ENCODE results near the gene CA6.
"Not testable (repeated sequence)": the region's sequence is repeated elsewhere in the genome, so short reads cannot be mapped to it uniquely, and the experiment has no call there.

Gene CA6

GRCh38 chr1:8968902-8969301, 23.2 kb downstream of the CA6 start:
- DNase-seq (ENCODE audit: extremely low read depth in 1 of 2, low read depth in 1 of 2) = not testable (repeated sequence)

DNA sequence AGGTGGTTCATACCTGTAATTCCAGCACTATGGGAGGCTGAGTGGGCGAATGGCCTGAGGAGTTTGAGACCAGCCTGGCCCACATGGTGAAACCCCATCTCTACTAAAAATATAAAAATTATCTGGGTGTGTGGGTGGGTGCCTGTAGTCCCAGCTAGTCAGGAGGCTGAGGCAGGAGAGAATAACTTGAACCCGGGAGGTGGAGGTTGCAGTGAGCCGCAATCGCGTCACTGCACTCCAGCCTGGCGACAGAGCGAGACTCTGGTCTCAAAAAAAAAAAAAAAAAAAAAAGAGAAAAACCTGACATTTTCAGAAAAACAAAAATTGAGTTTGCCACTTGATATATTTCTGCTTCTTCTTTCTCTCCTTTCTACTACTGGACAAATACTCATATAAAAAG, 24.3 kb downstream of the CA6 start:
- DNase-seq (ENCODE audit: extremely low read depth in 1 of 2, low read depth in 1 of 2) = no peak

DNA sequence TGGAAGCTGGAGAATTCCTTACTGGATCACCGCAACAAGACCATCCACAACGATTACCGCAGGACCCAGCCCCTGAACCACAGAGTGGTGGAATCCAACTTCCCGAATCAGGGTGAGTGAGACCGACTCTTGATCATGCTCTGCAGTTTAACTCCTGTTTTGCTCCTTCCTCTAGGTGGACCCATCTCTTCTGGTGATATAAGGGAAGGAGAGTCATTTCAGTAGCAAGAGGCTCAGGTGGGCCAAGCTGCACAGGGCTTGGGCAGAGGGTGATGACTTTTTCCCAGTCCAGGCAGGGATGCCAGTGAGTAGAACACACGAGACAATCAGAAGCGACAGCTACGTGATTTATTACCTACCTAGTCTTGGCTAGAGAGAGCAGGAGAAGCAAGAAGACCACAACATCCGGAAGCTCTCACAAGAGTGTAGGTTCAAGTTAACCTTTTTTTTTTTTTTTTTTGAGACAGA, 25.2 kb downstream of the CA6 start:
- DNase-seq (ENCODE audit: extremely low read depth in 1 of 2, low read depth in 1 of 2) = peak in 1 of 2 donors; percentile 47

- DNase-seq (ENCODE audit: extremely low read depth in 1 of 2, low read depth in 1 of 2) = no peak
These were observed 28.9 kb downstream of the CA6 start for GRCh38 chr1:8974551-8974950.

DNA sequence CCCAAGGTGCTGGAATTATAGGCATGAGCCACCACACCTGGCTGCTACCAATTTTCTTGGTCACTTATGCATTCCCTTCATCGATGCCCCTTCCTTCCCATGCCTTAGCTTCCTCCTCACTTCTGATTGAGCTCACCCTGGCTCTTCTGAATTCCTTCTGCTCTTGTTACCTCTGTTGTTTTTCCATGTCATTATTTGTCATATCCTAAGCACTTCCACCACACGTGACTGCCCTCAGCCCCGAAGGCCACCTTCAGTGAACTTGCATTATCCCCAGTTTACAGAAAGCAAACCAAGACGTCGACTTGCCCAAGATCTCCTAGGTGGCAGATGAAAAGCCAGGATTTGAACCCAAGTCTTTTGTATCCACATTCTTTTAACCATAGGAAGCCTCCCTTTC, 30.7 kb downstream of the CA6 start:
- DNase-seq (ENCODE audit: extremely low read depth in 1 of 2, low read depth in 1 of 2) = no peak

- no peak for DNase-seq (ENCODE audit: extremely low read depth in 1 of 2, low read depth in 1 of 2)
These were observed 31.3 kb downstream of the CA6 start for GRCh38 chr1:8976896-8977450.

GRCh38 chr1:8980656-8981055, 35.0 kb downstream of the CA6 start:
- DNase-seq (ENCODE audit: extremely low read depth in 1 of 2, low read depth in 1 of 2) = no peak

DNA sequence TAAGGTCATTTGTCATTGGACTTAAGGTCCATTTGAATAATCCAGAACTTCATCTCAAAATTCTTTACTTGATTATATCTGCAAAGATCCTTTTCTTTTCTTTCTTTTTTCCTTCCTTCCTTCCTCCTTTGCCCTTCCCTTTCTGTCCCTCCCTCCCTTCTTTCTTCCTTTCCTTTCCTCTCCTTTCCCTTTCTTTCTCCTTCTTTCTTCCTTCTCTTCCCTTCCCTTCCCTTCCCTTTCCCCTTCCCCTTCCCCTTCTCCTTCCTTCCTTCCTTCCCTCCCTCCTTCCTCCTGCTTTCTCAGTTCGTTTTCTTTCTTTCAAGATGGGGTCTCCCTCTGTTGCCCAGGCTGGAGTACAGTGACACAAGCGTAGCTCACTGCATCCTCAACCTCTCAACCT, 35.5 kb downstream of the CA6 start:
- DNase-seq (ENCODE audit: extremely low read depth in 1 of 2, low read depth in 1 of 2) = no peak

GRCh38 chr1:8984203-8984602, 38.5 kb downstream of the CA6 start:
- no peak for DNase-seq (ENCODE audit: extremely low read depth in 1 of 2, low read depth in 1 of 2)

DNA sequence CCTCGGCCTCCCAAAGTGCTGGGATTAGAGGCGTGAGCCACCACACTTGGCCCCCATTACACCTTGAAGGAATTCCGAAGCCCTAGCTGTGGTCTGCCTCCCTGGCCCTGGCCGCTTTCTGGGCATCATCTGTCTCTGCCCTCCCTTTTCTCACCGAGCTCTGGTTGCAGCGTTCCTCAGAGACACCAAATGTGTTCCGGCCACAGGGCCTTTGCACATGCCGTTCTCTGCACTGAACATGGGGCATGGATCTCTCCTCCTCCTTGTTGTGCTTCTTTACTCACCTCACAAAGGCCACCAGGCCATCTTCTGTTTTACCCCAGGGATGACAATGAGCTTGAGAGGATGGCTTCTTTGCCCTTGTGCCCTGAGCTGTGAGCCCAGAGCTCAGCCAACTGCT, 39.3 kb downstream of the CA6 start:
- DNase-seq (ENCODE audit: extremely low read depth in 1 of 2, low read depth in 1 of 2) = no peak

DNA sequence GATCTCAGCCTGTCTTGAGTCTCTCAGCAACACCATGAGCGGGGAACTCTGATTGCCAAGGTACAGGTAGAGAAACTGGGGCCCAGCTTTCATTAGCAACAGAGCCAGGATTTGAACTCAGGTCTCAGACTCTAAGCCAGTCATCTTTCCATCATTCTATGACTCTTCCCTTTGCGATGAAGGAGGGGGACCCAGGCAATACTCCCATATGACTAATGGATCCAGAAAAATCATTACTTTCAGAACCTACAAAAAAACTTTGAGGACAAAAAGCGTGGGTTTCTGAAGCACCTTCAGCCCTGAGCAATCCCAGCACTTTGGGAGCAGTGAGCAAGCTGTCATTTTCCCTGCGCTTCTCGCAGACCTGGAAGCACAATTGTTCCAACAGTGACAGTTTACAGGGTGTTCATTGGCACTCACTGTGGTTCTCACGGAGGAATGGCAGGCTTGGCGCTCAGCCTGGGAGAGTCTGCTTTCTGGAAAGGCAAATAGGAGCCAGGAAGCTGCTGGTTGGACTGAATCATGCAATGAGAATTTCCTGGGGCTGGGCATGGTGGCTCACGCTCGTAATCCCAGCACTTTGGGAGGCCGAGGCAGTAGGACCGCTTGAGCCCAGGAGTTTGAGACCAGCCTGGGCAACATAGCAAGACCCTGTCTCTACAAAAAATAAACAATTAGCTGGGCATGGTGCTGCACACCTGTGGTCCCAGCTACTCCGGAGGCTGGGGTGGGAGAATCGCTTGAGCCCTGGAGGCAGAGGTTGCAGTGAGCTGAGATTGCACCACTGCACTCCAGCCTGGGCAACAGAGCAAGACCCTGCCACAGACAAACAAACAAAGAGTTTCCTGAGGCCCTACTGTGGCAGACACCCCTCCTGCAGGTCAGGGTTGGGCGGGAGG, 40.5 kb downstream of the CA6 start:
- no peak for DNase-seq (ENCODE audit: extremely low read depth in 1 of 2, low read depth in 1 of 2)

- no peak for DNase-seq (ENCODE audit: extremely low read depth in 1 of 2, low read depth in 1 of 2)
These were observed 41.1 kb downstream of the CA6 start for GRCh38 chr1:8986814-8987190.

DNA sequence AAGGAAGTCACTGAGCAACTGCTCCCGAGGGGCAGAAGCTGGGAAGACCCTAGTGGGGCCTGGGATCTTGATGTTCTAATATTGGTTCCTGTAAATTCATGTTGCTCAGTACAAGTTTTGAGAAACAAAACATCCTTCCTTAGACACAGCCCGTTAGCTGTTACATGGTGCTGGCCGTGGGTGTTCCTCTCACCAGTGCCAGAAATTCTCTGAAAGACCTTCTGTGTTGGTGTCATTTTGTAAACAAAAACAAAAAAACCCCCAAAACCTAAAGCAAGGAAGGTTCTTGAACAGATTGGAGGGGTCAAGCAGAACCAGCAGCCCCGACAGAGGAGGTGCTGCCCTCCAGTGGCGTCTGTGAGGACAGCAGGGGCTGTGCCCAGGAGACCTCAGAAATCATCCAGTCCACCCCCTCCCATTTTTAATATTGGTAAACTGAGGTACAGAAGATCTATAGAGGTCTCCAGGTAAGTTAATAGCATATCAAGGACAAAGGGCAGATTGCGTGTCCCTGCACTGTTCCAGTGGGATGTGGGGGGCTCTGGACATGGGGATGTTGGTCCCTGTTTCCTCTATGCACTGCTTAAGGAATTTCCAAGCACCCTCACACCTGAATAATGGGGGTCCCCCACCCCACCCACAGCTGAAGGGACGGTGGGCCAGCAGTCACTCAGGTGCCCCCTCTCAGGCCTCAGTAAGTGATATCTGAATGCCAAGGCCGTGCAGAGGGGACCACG, 42.4 kb downstream of the CA6 start:
- DNase-seq (ENCODE audit: extremely low read depth in 1 of 2, low read depth in 1 of 2) = peak in 1 of 2 donors; percentile 47

GRCh38 chr1:8988618-8988967, 42.9 kb downstream of the CA6 start:
- DNase-seq (ENCODE audit: extremely low read depth in 1 of 2, low read depth in 1 of 2) = no peak

DNA sequence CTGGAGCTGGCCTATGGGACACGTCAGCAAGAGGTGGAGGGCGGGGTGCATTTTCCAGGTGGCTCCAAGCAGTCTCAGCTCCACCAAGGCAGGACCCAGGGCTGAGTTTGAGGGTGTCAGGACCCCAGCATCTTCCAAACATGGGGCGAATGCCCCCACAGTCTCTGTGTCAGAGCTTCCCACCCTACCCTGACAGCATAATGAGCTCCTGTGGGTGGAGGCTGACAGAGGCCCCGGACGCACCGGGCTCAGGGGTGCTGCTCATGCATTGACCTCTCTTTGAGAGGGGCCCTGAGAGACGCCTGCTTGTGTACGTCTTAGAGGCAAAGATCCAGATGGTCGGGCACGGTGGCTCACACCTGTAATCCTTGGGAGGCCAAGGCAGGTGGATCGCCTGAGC, 43.4 kb downstream of the CA6 start:
- DNase-seq (ENCODE audit: extremely low read depth in 1 of 2, low read depth in 1 of 2) = no peak

DNA sequence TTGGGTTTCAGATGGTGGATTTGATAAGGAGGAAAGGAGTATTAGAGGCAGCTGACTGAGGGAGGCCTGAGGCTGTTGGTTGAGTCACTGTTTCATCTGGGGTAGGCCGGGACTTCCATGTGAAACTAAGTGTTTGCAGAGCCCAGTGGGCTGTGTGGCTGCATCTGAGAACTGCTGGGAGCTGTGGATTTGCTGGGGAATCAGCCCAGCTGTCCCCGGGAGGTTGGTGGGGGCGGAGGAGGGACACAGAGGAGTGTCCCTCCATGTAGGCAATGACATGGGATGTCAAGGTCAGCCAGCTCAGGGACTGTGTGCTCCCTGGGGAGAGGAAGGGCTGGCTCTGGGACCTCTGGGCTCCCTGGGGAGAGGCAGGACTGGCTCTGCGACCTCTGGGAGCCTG, 44.2 kb downstream of the CA6 start:
- no peak for DNase-seq (ENCODE audit: extremely low read depth in 1 of 2, low read depth in 1 of 2)

DNA sequence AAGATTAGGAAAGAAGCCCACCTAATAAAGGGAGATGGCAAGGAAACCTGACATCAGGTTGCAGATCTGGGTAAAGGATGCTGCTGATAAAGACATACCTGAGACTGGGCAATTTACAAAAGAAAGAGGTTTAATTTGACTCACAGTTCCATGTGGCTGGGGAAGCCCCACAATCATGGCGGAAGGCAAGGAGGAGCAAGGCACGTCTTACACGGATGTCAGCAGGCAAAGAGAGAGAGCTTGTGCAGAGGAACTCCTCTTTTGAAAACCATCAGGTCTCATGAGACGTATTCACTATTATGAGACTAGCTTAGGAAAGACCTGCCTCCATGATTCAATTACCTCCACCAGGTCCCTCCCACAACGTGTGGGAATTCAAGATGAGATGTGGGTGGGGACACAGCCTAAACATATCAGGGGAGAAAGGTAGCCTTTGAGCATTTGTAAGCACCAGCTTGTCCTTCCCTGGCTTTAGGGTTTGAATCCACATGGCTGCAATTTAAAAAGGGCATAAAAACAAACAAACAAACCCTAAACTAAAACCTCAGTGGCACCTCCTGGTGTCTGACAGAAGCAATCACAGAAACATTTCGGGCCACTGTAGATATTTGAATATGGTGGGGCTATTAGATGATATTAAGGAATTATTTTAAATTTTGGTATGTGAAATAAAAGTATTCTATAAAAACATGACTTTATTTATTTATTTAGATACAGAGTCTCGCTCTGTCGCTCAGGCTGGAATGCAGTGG, 47.4 kb downstream of the CA6 start:
- DNase-seq (ENCODE audit: extremely low read depth in 1 of 2, low read depth in 1 of 2) = no peak

GRCh38 chr1:8993962-8994675, 48.5 kb downstream of the CA6 start:
- not testable (repeated sequence) for DNase-seq (ENCODE audit: extremely low read depth in 1 of 2, low read depth in 1 of 2)

- DNase-seq (ENCODE audit: extremely low read depth in 1 of 2, low read depth in 1 of 2) = not testable (repeated sequence)
These were observed 56.0 kb downstream of the CA6 start for GRCh38 chr1:9001534-9002214.

GRCh38 chr1:9002215-9002560, 56.5 kb downstream of the CA6 start:
- DNase-seq (ENCODE audit: extremely low read depth in 1 of 2, low read depth in 1 of 2) = not testable (repeated sequence)

Data from stimulated activated CD8-positive, alpha-beta memory T cell treated with anti-CD3 and anti-CD28 coated beads, Interleukin-7, amount 100 ng/mL, for 48 hours (primary cell).